HCEC 1CT (cell line): ENCODE results near the gene SPSB3.

Experiments
- DNase-seq: peaks from one replicate; pipeline ENCODE4 v3.0.0-alpha.2; 2017

The SPSB3 gene

DNA sequence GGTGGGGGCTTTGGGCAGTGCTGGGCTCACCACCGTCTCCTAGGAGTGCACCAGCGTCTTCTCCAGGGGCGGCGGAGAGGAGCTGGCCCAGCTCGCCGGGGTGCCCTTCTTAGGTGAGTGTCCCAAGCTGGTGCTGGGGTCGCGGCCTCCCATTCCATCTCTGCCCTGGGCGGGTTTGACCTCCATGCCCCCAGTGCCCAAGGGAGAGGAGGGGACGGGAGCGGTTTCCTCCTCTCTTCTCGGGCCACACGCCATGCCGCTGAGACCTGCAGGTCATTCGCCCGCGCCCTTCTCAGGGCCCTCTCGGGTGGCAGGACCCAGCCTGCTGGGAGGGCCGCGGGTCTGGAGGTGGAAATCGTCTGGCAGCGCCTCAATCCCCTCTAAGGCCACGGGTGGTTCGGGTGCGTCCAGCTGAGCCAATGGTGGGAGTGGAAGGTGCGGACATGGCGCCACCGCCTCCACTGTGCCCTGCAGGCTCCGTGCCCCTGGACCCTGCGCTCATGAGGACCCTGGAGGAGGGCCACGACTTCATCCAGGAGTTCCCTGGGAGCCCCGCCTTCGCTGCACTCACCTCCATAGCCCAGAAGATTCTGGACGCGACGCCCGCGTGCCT is 5.8 kb upstream of the SPSB3 start:
- DNase-seq = no peak

GRCh38 chr16:1787322-1788094 is 5.1 kb upstream of the SPSB3 start:
- no peak for DNase-seq

- DNase-seq = no peak
These were observed 4.6 kb upstream of the SPSB3 start for GRCh38 chr16:1787056-1787321.

GRCh38 chr16:1786242-1787055 is 4.1 kb upstream of the SPSB3 start:
- no peak for DNase-seq

DNA sequence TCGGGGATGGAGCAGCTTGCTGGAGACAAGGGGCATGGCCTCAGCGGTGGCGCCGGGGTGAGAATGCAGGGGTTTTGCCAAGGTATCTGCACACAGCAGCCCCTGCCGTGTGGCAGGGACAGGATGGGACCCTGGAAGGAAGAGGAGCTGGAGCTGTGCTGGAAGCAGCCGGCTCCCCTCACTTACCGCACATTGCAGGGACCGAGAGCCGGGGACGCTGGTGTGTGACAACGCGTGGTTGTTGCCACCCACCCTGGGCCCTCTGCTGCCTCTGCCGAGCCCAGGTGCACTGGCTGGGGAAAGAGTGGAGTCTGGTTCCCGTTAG is 3.4 kb upstream of the SPSB3 start:
- no peak for DNase-seq

GRCh38 chr16:1784977-1785845 is 2.8 kb upstream of the SPSB3 start:
- DNase-seq = no peak

DNA sequence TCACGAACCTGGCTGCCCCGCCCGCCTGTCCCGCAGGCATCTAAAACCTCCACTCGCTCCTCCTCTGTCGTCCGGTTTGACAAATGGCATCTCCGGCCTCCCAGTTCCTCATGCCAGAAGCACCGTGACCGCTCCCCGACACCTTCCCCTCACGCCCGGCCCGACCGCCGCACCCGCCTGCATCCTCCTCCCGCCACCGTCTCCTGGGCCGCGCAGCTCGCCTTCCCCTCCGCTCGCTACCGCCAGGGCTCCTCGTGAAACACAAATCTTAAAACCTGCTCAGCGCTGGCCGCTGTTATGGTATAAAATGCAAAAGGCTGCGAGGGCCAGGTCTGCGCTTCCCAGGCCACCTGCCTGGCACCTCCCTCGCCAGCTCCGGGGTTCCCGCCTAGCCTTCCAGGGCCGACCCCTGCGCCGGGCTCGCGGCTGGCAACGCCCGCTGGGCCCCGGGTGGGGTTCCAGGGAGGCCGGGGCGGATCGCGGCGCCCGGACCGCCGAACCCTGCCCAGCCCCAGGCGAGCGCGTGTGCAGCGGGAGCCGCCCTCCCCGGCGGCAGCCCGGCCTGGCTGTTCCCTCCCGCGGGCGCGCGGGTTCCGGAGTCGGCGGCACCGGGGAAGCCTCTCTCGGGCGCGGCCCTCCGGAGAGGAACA is 488 bp downstream of the SPSB3 start:
- DNase-seq = peak; percentile 23

GRCh38 chr16:1781254-1781653 is 1.1 kb downstream of the SPSB3 start:
- no peak for DNase-seq

- no peak for DNase-seq
These were observed 1.7 kb downstream of the SPSB3 start for GRCh38 chr16:1780677-1781072.

GRCh38 chr16:1779741-1780676 is 2.4 kb downstream of the SPSB3 start:
- no peak for DNase-seq

GRCh38 chr16:1779234-1779701 is 3.1 kb downstream of the SPSB3 start:
- DNase-seq = no peak

DNA sequence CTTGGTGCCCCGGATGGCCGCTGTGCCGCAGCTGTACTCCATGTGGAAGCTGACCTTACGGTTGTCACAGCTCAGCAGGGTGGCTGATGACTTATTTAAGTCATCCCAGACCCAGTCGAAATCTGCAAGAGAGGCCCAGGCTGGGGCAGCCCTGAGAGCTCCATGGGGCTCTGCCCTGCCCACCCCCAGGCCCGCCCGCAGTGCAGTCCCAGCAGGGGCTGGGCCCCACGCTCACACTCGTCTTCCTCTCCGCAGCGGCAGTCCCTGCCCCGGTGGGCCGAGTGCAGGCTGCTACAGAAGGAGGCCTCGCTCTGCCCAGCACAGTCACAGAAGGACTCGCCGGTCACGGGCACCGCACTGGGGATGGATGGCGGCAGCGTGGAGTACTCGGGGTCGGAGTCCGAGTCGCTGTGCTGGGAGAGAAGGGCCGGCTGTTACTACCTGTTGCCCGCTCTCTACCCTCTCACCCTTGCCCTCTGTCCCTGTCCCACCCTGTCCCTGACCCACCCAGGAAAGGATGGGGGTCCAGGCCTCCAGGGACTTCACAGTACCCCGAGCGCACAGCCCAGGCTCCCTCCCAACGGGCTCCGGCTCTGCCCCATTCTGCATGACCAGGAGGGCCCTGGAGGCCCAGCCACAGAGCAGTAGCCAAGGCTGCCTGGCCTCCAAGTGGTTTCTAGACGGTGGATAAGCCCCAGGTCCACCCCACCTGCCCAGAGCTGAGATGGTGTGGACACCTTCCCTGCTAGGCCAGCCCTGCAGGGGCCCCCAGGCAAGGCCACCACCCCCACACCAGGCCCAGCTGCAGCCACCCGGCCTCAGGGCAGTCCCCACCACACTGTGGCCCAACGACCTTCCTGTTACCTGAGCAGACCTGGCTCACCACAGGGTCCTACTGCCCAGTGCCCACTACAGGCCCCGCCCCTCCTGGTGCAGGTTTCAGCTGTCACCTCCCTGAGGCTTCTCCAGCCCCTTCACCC is 3.9 kb downstream of the SPSB3 start:
- no peak for DNase-seq

DNA sequence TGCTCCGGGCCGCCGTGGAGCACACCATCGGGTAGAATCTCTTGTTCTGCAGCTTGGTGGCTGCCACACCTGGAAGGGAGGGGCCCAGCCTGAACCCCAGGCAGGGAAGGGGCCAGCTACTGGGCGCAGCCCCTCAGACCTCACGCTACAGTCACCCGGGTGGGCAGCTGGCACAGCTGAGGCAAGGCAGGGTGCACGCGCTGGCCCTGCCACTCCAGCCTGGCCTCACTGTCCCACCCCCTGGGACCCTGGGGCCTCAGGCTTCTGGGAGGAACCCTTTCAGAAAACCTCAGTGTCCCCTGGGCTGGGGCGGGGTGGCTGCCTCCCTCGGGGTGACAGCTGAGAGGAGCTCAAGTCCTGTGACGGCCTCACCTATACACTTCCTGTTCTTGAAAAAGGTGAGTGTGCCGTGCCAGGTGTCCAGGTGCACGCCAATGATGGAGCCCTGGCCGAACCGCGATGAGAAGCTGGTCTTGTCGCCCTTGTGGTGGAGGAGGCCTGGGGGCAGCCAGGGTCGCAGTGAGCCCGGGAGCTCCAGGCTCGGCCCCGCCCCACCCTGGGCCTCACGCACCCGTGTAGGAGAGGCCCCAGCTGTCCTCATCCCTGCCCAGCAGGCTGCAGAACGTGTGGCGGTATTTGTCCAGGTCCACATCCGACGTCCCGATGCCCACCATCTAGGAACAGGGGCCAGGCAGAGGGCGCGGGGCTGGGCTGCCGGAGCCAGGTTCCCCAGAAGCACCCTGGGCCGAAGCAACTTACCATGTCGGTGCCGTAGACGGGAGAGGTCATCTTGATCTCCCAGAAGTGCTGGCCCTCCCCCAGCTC is 4.8 kb downstream of the SPSB3 start:
- no peak for DNase-seq

DNA sequence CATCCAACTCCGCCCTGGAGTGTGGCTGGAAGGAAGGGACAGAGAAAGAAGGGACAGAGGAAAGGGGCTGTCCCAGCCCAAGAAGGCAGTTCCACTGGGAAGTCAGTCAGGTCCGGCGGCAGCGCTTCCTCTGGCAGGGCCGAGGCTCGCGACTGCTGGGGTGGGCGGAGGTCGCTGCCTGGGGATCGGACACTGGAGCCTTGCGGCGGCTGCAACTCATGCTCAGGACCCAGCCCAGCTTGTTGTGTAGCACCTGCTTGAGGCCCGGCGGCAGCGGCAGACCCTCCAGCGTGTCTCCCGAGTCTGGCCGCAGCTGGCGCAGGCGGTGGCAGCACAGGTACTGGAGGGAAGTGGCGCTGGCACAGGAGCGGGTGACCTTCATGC is 5.4 kb downstream of the SPSB3 start:
- DNase-seq = no peak

DNA sequence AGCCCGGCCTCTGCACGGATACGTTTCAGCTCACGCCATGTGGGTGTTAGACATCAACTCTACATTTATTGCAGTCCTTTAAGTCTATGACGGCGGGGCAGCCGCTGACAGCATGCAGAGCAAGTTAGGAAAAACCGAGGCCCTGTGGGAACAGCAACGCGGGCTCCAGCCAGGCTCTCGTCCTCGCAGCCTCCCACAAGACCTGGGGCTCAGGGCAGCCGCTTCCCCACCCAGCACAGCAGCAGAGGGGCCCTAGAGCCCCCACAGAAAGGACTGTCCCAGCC is 5.8 kb downstream of the SPSB3 start:
- DNase-seq = no peak

GRCh38 chr16:1775846-1776671 is 6.3 kb downstream of the SPSB3 start:
- DNase-seq = no peak

GRCh38 chr16:1775006-1775845 is 7.1 kb downstream of the SPSB3 start:
- no peak for DNase-seq

- no peak for DNase-seq
These were observed 8.0 kb downstream of the SPSB3 start for GRCh38 chr16:1774448-1774780.
